Transverse colon (tissue), 4 donors: ENCODE measurements around the gene REG1A.

Source experiments
- CTCF ChIP-seq, 5 experiments: fragments of 200-600 bp in 3 of 5; fragments of 450-650 bp in 2 of 5; sonication (generic) in 3 of 5; IDR thresholded peaks; 1 replicate in 2 of 5; 2 replicates in 3 of 5; pipeline ENCODE4 v1.5.1; 2016 to 2017; ENCODE audit warnings: antibody characterized with exemption in 5 of 5, inconsistent platforms in 3 of 5, mild to moderate bottlenecking in 2 of 5, moderate library complexity in 1 of 5
- POLR2AphosphoS5 ChIP-seq, 3 donors: sonication (generic); formaldehyde crosslinking; IDR thresholded peaks; one replicate each; pipeline ENCODE4 v1.6.1; 2016; ENCODE audit warnings: antibody characterized with exemption in 3 of 3

- TF ChIP-seq CTCF (IDR thresholded peaks at IDR 0.05) (no peak), POLR2AphosphoS5 (IDR thresholded peaks at IDR 0.05) (no peak)
Measured at GRCh38 chr2:79120194-79120713, at the start of gene REG1A.
